Measurements from ENCODE around the gene B3GNT4. TPM values are rescaled to one million over a fixed set of nuclear protein-coding genes. Genes with fewer than 3 reads are reported as not detected.

The B3GNT4 gene
- 0.27 and 0.91 TPM in 2 replicates for total RNA-seq
- long read RNA-seq, result 0 reads

- Mint-ChIP-seq H3K9me3 (ENCODE audit: low read depth) (no peaks in the 10 kb centered on the region), H3K27me3 (peaks cover 58% of the 10 kb centered on the region), H3K4me1 (ENCODE audit: low read depth) (no peaks in the 10 kb centered on the region), H3K27ac (no peak within 1 kb of the TSS), H3K4me3 (ENCODE audit: low read depth) (peak within 1 kb of the TSS; percentile 70), H3K36me3 (ENCODE audit: insufficient read depth) (peaks cover 10% of the 10 kb centered on the region)
- DNase-seq (ENCODE audit: low spot score, unreplicated experiment), result peak; percentile 42
- no peak for TF ChIP-seq CTCF (IDR thresholded peaks at IDR 0.05; ENCODE audit: unreplicated experiment)
Measured at GRCh38 chr12:122203301-122204166, at the start of gene B3GNT4. TSS of gene B3GNT4 (plus strand) at chr12:122203709. CDS start at chr12:122204619, 910 bp downstream.

DNA sequence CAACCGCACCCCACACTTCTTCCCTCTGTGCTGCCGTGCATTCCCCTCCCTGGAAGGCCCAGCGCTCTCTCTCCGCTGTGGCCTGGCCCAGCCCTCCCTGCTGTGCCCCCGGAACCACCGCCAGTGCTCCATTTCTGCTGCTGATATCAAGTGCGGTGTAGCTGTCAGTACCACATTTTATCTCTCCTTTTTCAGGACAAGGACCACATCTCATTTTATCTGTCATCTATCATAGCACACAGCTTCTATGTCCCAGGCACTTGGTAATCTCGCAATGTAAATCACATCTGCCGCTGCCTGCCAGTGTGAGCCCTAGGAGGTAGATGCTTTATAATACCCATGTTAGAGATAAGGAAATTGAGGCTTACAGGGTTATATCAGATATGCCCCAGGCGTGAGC lies 47.8 kb upstream of the B3GNT4 start:
- Mint-ChIP-seq H3K4me3 (ENCODE audit: low read depth) (no peak overlapping the region), H3K9me3 (ENCODE audit: low read depth) (no peaks in the 10 kb centered on the region), H3K27ac (no peak overlapping the region), H3K27me3 (peaks cover 27% of the 10 kb centered on the region), H3K36me3 (ENCODE audit: insufficient read depth) (no peaks in the 10 kb centered on the region), H3K4me1 (ENCODE audit: low read depth) (no peaks in the 10 kb centered on the region)
- TF ChIP-seq CTCF (IDR thresholded peaks at IDR 0.05; ENCODE audit: unreplicated experiment), result no peak
- no peak for DNase-seq (ENCODE audit: low spot score, unreplicated experiment)

DNA sequence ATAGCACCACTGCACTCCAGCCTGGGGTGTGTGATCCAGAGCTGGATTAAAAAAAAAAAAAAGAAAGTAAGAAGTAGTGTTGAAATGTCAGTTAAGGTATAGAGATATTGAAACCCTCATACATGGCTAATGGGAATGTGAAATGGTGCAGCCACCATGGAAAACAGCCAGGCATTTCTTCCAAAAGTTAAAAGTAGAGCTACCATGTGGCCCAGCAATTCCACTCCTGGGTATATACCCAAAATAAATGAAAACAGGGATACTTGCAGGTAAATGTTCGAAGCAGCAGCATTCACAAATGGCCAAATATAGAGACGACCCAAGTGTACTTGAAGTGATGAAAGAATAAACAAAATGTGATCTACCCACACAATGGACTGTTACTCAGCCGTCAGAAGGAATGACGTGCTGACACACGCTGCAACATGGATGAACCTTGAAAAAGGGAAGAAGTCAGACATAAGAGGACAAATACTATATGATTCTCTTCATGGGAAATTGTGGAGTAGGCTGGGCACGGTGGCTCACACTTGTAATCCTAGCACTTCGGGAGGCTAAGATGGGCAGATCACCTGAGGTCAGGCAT lies 44.7 kb upstream of the B3GNT4 start:
- peaks cover 22% of the 10 kb centered on the region for H3K27me3 Mint-ChIP-seq
- no peaks in the 10 kb centered on the region for H3K36me3 Mint-ChIP-seq (ENCODE audit: insufficient read depth)
- DNase-seq (ENCODE audit: low spot score, unreplicated experiment), result no peak
- H3K9me3 Mint-ChIP-seq (ENCODE audit: low read depth), result no peaks in the 10 kb centered on the region
- no peak overlapping the region for H3K4me3 Mint-ChIP-seq (ENCODE audit: low read depth)
- no peak for TF ChIP-seq CTCF (IDR thresholded peaks at IDR 0.05; ENCODE audit: unreplicated experiment)
- H3K27ac Mint-ChIP-seq, result no peak overlapping the region
- H3K4me1 Mint-ChIP-seq (ENCODE audit: low read depth), result no peaks in the 10 kb centered on the region

DNA sequence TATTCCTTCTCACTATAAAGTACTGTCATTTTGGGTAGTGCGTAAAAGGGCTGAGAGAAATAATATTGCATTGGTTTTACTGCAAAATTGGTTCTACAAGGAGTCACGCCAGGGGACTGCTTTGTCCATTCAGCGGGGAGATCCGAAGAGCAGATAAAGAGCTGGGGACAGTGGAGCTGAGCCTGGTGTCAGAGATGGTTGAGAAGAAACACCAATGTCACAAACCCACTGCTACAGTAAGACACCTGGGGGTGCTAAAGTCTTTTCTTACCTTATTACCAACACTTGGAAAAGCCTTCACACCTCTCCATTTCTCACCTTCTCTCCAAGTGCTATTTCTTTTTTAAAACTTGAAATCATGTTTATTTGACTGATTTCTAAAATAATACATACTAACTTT lies 43.6 kb upstream of the B3GNT4 start:
- DNase-seq (ENCODE audit: low spot score, unreplicated experiment), result no peak
- peaks cover 19% of the 10 kb centered on the region for H3K27me3 Mint-ChIP-seq
- no peaks in the 10 kb centered on the region for H3K36me3 Mint-ChIP-seq (ENCODE audit: insufficient read depth)
- H3K4me3 Mint-ChIP-seq (ENCODE audit: low read depth), result no peak overlapping the region
- no peak for TF ChIP-seq CTCF (IDR thresholded peaks at IDR 0.05; ENCODE audit: unreplicated experiment)
- H3K27ac Mint-ChIP-seq, result no peak overlapping the region
- no peaks in the 10 kb centered on the region for H3K4me1 Mint-ChIP-seq (ENCODE audit: low read depth)
- no peaks in the 10 kb centered on the region for H3K9me3 Mint-ChIP-seq (ENCODE audit: low read depth)

- Mint-ChIP-seq H3K9me3 (ENCODE audit: low read depth) (no peaks in the 10 kb centered on the region), H3K36me3 (ENCODE audit: insufficient read depth) (no peaks in the 10 kb centered on the region), H3K27me3 (peaks cover 17% of the 10 kb centered on the region), H3K4me3 (ENCODE audit: low read depth) (no peak overlapping the region), H3K27ac (no peak overlapping the region), H3K4me1 (ENCODE audit: low read depth) (no peaks in the 10 kb centered on the region)
- no peak for DNase-seq (ENCODE audit: low spot score, unreplicated experiment)
- no peak for TF ChIP-seq CTCF (IDR thresholded peaks at IDR 0.05; ENCODE audit: unreplicated experiment)
Measured at GRCh38 chr12:122160761-122161160, 42.7 kb upstream of the B3GNT4 start.

All from progenitor cell of endocrine pancreas (in vitro differentiated cells).